ENCODE measurements around the gene KLHL42.
"Not testable (repeated sequence)": the region's sequence is repeated elsewhere in the genome, so short reads cannot be mapped to it uniquely, and the experiment has no call there.

The KLHL42 gene, protein sequence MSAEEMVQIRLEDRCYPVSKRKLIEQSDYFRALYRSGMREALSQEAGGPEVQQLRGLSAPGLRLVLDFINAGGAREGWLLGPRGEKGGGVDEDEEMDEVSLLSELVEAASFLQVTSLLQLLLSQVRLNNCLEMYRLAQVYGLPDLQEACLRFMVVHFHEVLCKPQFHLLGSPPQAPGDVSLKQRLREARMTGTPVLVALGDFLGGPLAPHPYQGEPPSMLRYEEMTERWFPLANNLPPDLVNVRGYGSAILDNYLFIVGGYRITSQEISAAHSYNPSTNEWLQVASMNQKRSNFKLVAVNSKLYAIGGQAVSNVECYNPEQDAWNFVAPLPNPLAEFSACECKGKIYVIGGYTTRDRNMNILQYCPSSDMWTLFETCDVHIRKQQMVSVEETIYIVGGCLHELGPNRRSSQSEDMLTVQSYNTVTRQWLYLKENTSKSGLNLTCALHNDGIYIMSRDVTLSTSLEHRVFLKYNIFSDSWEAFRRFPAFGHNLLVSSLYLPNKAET

DNA sequence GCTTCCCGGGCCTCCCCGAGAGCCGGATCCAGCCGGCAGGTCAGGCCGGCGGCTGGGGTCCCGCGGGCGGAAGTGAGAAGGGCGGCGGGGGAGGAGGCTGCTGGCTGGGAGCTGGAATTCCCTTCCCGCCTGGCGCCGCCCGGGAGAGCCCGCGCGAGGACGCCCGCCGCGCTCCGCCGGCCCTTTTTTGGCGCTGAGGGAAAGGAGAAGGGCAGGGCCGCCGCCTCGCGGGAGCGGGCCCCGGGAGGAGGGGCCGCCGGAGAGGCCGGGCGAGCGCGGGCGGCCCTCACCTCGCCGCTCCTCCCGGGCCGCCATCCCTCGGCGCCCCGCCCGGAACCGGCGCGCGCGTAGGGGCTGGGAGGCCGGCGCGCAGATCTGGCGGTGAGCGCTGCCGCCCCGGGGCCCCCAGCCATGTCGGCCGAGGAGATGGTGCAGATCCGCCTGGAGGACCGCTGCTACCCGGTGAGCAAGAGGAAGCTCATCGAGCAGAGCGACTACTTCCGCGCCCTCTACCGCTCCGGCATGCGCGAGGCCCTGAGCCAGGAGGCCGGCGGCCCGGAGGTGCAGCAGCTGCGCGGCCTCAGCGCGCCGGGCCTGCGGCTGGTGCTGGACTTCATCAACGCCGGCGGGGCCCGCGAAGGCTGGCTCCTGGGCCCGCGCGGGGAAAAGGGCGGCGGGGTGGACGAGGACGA lies at the start of gene KLHL42, which contains the start of gene MANSC4:
Gene KLHL42, plus strand, starts transcription at position 314 of the 692 bp plus-strand sequence. Its CDS starts 98 bp downstream, at position 412.
Gene MANSC4, minus strand, starts transcription at position 317 of the 692 bp plus-strand sequence. CDS start 8,960 bp downstream, outside the sequence.
- peak; percentile 23 to 54 (median 40) for DNase-seq (ENCODE audit: low read depth in 3 of 3)

DNA sequence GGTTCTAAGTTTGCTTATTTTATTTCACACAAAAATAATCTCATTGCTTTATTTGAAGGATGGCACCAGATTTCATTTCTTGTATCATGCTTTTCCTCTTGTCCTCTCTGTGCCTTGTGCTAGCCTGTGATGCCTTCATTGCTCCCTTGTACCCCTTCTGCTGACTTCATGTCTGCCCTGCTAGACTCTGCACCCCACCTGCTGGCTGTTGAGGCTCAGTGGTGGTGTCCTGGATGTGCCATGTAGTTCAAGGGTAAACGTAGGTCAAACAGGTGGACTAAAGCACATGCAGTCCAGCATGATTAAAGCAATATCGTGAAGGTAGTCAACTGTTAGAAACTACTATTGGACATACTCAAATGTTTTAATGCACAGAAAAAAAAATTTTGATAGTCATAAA lies 47.8 kb upstream of the KLHL42 start:
- DNase-seq (ENCODE audit: low read depth in 3 of 3): no peak

DNA sequence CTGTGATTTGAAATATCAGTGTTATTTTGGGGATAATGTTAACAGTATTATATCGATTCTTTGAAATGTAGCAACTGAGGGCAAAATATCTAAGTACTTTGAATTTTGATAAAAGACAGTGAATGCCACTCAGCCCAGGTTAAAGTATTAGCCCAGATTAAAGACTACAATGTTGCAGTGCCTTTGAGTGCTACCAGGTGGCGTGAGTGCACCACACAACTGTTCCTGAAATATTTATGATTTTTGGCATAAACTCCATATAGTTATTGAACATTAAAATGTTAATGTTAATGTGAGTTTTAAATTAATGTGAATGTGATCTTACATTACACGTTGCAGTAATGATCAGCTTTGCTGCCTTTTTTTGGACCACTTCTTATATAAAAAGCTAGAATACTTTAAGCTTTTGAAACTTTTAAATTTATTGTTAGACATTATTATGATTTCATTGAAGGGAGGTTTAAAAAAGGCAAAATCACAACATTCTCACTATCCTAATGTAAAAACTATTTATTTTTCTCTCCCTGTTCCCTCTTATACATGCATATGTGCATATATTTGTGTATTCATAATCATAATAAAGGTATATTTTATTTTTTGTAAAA lies 46.9 kb upstream of the KLHL42 start:
- peak in 1 of 3 experiments; percentile 24 for DNase-seq (ENCODE audit: low read depth in 3 of 3)

DNA sequence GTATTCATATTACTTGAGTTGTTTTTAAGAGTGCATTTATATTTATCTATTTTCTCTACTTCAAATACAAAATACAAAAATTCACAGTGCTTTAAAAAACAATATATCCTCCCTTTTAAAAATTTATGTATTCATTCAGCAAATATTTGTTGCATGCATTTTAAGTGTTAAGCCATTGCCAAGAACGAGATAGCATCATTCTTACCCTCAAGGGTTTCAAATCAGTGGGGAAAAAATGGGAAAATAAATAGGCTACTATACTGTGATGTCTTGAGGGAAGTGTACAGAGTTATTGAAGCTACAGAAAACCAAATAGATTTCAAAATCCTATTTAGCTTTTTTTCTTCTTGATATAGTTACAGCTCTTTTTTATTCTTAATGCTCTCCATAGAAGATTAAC lies 46.2 kb upstream of the KLHL42 start:
- DNase-seq (ENCODE audit: low read depth in 3 of 3): no peak

DNA sequence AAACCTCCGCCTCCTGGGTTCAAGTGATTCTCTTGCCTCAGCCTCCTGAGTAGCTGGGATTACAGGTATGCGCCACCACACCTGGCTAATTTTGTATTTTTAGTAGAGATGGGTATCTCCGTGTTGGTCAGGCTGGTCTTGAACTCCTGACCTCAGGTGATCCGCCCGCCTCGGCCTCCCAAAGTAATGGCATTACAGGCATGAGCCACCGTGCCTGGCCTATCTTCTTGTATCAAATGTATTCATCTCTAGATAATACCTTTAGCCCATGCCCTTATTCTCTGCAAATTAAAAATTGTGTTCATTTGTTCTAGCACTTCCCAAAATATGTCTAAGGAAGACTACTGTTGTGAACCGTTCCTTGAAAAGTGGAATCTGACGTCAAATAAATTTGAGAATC lies 45.7 kb upstream of the KLHL42 start:
- not testable (repeated sequence) for DNase-seq (ENCODE audit: low read depth in 3 of 3)

DNA sequence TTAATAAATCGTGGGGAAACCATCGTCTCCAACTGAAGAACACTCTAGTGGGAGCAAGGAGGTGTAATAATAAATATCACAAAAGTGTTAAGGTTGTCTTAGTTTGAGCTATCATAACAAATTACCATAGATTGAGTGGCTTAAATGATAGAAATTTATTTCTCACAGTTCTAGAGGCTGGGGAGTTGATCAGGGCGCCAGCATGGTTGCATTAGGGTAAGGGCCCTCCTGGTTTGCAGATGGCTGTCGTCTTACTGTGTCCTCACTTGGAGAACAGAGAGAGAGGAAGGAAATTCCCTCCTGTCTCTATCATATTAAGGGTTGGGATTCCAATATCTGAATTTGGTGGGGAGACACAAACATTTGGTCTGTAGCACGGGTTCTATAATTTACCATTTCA lies 36.4 kb upstream of the KLHL42 start:
- no peak for DNase-seq (ENCODE audit: low read depth in 3 of 3)

DNA sequence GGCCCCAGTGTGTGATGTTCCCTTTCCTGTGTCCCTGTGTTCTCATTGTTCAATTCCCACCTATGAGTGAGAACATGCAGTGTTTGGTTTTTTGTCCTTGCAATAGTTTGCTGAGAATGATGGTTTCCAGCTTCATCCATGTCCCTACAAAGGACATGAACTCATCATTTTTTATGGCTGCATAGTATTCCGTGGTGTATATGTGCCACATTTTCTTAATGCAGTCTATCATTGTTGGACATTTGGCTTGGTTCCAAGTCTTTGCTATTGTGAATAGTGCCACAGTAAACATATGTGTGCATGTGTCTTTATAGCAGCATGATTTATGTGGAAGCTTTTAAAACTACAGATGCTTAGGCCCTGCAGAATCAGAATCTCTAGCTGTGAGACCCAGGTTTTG lies 34.3 kb upstream of the KLHL42 start:
- not testable (repeated sequence) for DNase-seq (ENCODE audit: low read depth in 3 of 3)

DNA sequence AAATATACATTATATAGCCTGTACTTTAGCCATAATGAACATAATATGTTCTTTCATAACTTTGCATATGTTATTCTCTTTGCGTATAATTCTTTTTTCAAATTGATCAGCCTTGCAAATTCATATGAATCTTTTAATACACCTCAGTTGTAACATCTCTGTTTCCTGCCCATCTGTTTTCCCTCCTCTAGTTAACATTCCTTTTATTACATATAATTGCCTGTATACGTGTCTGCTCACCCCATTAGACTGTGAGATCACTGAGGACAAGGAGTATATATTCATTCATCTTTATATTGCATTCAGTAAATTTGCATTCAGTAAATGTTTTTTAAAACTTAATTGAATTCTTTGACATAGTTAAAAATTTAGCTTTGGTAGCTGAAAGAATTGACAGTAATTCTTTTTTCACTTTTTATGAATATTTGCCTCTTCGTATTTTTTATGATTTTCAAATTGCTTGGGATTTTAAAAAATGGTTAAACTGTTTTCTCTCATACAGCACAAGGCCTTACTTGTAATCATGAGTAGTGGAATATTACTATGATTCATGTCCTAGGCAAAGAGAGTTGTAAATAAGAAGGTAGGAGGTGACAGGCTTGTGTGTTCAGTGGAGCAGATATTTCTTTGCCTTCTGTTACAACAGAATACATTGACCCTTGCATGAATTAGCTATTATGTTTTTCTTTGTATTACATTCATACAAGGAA lies 32.8 kb upstream of the KLHL42 start:
- no peak for DNase-seq (ENCODE audit: low read depth in 3 of 3)

DNA sequence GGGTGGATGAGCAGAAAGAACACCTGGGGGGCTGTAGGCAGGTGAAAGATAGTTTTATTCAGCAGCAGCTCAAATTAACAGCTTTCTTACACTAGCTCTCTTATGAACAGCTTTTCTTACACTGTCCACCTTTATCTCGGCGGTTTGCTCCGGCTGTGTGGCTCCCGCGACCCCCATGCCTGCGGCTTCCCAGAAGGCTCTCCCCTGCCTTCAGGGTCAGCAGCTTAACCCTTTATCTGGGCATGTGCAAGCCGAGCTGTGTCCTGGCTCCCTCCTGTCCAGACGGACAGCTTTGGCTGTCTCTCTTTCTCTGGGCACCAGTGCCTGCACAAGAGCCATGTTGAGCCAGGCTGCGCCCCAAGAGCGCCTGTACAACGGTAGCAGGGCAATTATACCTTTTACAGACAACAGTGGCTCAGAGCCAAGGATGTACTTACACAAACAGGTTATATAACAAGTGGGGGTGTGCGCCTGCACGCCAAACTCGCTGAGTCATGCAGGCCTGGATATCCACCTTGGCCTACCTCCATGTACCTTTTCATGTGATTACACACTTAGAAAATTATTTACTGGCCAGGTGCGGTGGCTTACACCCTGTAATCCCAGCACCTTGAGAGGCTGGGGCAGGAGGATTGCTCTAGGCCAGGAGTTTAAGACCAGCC lies 28.5 kb upstream of the KLHL42 start:
- no peak for DNase-seq (ENCODE audit: low read depth in 3 of 3)

DNA sequence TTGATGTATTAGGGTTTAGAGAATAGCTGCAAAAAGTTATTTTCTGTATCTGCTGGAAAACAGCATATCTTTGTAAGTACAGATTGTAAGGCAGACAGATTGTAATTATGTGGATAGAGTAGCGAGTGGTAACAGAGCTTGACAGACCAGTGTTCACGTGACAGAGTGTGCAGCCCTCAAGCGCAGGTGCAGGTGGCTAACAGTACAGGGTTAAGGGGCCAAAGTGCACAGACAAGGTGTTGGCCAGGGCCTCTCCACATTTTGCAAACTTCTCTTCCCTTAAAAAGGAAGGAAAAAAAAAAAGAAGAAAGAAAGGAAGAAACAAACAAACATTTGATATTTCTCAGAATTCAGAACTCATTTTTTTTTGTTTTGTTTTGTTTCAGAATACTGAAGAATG lies 25.2 kb upstream of the KLHL42 start:
- DNase-seq (ENCODE audit: low read depth in 3 of 3): no peak

DNA sequence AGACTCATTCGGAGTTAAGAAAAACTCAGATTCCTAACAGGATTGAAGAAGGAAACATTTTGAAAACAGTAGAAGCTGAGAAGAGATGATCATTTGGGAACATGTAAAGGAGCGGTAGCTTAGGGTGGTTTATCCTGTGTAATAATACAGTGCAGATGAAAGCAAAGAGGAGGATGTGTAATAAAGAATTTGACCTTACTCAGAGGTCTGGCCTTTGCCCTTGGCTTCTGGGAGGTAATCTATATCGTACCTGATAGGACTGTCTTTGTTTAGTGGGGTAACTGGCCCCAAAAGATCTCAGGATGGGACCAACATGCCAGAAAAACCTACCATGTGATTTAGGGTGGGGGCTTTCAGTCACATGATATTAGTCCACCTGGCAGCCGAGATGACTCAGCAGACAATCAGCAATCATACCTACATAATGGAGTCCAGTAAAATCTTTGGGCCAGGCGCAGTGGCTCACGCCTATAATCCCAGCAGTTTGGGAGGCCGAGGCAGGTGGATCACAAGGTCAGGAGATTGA lies 23.3 kb upstream of the KLHL42 start:
- DNase-seq (ENCODE audit: low read depth in 3 of 3): no peak

DNA sequence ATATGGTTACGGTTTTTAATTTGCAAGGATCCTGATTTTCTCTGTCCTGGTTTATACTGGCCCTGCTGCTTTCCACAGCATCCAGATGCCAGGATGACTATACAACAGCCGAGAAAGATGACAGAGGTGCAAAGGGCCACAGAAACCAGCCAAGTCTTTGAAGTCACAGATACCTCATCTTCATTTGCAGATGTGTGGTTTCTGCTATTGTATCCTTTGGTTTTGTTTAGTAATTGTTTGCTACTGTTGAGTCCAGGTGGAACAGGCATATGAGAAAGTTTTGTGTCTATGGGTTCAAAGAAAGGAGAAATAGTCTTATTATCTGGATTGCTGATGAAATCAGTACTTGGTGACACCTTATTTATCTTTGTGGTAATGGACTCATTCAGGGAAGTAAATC lies 17.3 kb upstream of the KLHL42 start:
- DNase-seq (ENCODE audit: low read depth in 3 of 3): no peak

DNA sequence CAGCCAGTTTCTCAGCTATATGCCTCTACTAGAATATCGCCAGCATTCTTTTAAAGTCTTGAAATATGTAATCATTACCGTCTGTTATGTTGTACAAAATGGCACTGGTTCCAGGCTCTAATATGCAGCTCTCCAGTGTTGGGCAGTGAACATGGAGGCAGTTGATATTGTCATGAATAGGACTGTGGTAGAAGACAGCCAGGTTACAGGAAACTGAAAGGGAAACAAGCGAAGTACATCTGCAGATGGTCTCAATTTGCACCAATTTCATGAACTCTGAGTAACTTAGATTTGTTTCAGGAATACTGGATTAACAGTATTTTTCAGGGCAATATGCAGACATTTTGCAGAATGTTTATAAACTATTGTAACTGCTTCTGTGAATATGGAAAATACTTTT lies 13.4 kb upstream of the KLHL42 start:
- DNase-seq (ENCODE audit: low read depth in 3 of 3): no peak

DNA sequence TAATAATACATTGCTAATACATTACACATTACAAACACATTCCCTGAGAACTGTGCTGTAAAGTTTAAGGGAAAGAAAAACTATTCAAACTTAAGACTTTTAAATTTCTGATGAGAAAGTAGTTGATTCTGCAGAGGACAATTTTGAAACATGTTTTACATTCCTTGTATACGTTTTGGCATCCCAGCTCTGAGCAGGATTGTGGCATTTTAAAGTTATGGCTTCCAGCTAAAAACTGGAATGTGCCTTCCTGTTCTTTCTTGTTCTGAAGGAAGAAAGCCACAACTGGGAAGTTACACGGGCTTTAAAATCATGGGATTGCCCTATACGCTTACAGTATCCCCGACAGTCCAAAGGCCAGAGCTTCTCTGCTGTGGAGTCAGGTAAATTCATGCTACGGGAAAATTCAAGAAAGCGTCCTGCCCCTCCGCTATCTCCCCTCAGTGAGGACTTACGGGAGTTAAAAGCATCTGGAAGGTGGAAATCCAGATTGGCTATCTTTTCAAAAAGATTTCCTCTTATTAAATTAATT lies 10.8 kb upstream of the KLHL42 start:
- DNase-seq (ENCODE audit: low read depth in 3 of 3): no peak

DNA sequence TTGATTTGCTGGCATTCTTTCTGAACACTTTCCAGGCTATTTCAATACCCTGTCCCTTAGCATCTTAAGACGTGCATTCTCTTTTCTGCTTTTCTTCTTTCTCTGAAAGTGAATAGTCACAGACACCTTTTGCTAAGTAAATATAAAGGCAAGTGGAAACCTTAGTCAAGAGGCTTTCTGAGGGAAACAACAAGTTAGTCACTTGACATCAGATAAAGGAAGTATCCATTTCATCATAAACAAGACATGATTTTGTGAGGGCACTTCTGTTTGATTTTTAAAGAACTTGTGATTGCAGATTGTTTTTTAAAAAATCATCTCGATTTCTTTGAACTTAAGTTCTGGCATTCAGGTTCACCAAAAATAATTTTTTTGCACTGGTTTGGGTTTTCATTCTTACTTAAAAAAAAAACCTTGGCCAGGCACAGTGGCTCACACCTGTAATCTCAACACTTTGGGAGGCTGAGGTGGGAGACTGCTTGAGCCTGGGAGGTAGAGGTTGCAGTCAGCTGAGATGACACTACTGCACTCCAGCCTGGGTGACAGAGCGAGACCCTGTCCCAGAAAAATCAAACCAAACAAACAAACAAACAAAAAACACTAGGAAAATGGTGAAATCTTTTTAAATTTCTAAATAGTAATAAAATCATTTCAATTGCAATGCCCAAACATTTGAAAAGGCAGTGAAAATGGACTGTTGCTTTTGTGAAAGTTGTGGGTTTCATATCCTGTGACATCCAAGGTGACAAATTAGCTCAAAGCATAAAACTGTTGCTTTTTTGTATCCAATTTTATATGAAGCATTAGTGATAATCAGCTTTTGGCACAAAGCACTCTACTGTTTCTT lies 8.3 kb upstream of the KLHL42 start:
- DNase-seq (ENCODE audit: low read depth in 3 of 3): no peak

DNA sequence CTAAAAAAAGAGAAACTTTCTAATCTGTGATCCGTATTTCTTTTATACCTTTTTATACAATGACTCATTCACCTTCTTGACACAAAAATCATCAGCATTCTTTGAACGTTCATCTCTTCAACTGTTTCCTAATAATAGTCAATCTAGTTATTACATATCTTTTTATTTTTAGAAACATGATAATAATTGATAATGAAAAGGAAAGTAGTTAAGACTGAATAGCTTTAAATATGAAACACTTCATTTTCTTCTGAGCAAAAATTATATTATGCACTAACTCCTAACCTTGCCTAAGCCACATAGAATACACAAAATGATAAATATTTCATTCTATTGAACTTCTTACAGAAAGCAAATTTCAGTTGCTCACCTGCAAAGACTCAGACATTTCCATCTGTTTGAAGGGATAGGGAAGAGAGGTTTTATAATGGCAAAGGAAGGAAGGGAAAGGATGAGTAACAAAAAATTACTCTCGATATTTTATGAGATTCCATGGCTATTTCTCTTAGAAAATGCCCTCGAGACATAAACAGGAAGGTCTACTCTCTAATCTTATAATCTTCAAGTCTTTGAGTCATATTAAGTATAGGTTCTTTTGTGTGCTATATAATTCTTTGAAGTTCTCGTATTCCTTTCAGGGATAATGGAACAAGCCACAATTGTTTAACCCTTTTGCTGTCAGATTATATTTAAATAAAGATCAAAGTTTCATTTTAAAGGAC lies 7.5 kb upstream of the KLHL42 start:
- DNase-seq (ENCODE audit: low read depth in 3 of 3): no peak

DNA sequence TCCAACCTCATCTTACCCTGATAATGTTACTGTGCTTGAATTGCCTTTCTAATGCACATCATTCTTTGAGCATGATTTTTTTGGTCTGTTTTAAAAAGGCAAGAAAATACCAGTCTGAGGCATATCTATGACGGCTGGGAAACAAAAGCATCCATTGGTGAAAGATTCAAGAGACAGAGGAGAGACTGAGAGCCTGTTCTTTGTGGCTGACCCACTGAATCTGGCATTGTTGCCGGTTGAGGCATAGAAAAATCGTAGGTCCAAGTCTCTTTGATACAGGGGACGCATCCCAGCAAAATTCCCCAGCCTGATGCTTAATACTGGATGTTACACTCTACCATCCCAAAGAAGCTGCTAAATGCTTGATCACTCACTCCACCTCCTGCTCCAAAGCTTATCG lies 2.9 kb upstream of the KLHL42 start:
- no peak for DNase-seq (ENCODE audit: low read depth in 3 of 3)

DNA sequence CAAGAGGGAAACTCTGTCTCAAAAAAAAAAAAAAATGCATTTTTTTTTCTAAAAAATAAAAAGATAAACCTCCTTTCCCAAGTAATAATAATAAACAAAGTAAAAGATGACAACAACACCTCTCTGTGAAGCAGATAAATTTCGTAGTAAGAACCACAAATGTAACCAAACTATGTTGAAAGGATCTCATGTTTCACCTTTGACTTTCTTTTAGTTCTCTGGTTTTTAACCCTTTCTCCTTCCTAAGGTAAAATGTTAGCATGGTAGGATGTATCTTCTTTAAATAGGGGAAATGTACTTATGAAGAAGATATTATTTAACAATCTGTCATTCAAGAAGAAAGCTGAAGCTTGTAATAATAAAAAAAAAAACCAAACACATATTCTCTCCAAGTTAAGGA lies 1.8 kb upstream of the KLHL42 start:
- no peak for DNase-seq (ENCODE audit: low read depth in 3 of 3)

DNA sequence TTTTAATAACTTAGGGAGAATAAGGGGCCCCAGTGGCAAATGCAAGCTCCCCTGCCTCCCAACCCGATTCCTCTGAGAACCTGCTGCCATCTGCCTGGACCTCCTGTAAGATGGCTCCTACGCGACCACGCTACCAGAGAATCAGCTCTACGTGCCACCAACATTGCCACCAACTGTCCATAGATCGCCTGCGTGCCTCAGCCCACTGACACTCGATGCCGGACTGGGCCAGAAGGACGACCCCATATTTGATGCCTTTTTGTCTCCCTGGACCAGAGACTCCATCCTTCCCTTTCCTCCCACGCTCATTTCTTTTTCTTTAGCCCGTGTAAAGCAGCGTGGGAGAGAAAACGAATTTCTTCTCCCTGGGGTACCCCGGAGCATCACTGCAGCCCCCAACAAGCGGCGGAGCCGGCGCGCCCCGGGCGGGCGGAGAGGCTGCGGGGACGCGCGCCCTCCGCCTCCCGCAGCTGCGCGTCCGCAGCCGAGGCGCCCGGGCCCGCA lies 565 bp upstream of the KLHL42 start:
- DNase-seq (ENCODE audit: low read depth in 3 of 3): no peak
